GM13976 (cell line): Measurements from ENCODE around the gene GLIPR2.
"Not testable (repeated sequence)": the region's sequence is repeated elsewhere in the genome, so short reads cannot be mapped to it uniquely, and the experiment has no call there.

ENCODE experiments used
- DNase-seq: peaks from one replicate; pipeline ENCODE4 v3.0.0; 2012; ENCODE audit warnings: low spot score
- in situ Hi-C: fragments of 300-500 bp; cut with MboI; formaldehyde crosslinking; loops from one replicate; pipeline ENCODE4 v1.12.0; 2022; ENCODE audit warnings: low sequenced_read_pairs, mixed read lengths, inconsistent platforms; ENCODE audit not compliant: unreplicated experiment
- TF ChIP-seq, protein P1 (sequence below): IDR thresholded peaks from 2 replicates; pipeline ENCODE4 v1.5.1; 2012; ENCODE audit warnings: borderline replicate concordance, mild to moderate bottlenecking; ENCODE audit not compliant: insufficient read depth; ENCODE audit errors: extremely low read depth, missing control alignments, control extremely low read depth

Gene GLIPR2

DNA sequence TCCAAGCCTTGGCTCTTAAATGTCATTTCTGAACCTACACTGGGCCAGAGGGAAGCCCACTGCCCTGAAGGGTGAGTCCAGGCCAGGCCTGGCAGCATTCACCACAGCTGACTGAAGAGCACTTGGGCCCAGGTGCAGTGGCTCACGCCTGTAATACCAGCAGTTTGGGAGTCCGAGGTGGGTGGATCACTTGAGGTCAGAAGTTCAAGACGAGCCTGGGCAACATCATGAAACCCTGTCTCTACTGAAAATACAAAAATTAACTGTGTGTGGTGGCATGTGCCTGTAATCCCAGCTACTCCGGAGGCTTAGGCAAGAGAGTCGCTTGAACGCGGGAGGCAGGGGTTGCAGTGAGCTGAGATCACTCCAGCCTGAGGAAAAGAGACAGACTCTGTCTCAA lies 37.7 kb downstream of the GLIPR2 start:
- TF ChIP-seq, protein P1, sequence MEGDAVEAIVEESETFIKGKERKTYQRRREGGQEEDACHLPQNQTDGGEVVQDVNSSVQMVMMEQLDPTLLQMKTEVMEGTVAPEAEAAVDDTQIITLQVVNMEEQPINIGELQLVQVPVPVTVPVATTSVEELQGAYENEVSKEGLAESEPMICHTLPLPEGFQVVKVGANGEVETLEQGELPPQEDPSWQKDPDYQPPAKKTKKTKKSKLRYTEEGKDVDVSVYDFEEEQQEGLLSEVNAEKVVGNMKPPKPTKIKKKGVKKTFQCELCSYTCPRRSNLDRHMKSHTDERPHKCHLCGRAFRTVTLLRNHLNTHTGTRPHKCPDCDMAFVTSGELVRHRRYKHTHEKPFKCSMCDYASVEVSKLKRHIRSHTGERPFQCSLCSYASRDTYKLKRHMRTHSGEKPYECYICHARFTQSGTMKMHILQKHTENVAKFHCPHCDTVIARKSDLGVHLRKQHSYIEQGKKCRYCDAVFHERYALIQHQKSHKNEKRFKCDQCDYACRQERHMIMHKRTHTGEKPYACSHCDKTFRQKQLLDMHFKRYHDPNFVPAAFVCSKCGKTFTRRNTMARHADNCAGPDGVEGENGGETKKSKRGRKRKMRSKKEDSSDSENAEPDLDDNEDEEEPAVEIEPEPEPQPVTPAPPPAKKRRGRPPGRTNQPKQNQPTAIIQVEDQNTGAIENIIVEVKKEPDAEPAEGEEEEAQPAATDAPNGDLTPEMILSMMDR: no peak
- DNase-seq: no peak
- in situ Hi-C loops: no loop called here

DNA sequence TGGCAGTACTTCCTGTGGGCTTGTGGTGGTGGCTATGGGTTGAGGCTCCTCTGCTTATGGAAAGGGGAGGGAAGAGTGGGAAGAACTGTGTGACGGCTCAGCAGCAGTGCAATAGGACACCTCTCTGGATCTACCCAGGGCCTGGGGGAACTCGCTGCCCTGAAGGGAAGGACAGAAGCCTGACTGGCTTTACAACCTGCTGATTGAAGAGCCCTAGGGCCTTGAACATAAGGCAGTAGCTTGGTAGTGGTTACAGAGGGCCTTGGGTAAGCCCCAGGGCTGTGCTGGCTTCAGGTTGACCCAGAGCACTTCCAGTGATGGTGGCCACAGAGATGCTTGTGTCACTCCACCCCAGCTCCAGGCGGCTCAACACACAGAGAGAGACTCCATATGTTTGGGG lies 38.2 kb downstream of the GLIPR2 start:
- in situ Hi-C loops: no loop called here

DNA sequence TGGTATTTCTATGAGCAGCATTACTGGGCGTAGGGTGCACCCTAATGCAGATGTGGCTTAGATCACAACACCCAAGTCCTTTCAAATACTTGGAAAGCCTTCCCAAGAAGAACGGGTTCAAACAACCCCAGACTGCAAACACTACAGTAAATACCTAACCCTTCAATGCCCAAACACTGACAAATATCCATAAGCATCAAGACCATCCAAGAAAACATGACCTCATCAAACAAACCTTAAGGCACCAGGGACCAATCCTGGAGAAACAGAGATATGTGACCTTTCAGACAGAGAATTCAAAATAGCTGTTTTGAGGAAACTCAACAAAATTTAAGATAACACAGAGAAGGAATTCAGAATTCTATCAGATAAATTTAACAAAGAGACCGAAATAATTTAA lies 38.7 kb downstream of the GLIPR2 start:
- in situ Hi-C loops: not testable (repeated sequence)

More for the DNA sequence above, 38.2 kb downstream of the GLIPR2 start:
- no peak for DNase-seq
- TF ChIP-seq, protein P1: no peak

DNA sequence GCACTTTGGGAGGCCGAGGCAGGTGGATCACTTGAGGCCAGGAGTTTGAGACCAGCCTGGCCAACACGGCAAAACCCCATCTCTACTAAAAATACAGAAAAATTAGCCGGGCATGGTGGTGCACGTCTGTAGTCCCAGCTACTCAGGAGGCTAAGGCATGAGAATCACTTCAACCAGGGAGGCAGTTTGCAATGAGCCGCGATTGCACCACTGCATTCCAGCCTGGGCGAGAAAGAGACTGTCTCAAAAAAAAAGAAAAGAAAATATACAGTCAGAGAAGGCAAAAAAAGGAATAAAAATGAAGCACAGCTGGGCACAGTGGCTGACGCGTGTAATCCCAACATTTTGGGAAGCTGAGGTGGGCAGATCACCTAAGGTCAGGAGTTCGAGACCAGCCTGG lies 40.0 kb downstream of the GLIPR2 start:
- in situ Hi-C loops, DNase-seq: not testable (repeated sequence)

More for the DNA sequence above, 38.7 kb downstream of the GLIPR2 start:
- not testable (repeated sequence) for DNase-seq

DNA sequence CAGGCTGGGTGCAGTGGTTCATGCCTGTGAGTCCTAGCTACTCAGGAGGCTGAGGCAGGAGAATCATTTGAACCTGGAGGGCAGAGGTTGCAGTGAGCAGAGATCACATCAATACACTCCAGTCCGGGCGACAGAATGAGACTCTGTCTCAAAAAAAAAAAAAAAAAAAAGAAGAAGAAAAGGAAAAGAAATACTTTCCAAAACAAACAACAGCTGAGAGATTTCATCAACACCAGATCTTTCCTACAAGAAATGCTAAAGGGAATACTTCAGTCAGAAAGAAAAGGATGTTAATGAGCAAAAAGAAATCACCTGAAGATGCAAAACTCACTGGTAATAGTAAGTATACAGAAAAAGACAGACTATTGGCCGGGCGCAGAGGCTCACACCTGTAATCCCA lies 41.0 kb downstream of the GLIPR2 start:
- no peak for DNase-seq
- TF ChIP-seq, protein P1: no peak
- in situ Hi-C loops: no loop called here

DNA sequence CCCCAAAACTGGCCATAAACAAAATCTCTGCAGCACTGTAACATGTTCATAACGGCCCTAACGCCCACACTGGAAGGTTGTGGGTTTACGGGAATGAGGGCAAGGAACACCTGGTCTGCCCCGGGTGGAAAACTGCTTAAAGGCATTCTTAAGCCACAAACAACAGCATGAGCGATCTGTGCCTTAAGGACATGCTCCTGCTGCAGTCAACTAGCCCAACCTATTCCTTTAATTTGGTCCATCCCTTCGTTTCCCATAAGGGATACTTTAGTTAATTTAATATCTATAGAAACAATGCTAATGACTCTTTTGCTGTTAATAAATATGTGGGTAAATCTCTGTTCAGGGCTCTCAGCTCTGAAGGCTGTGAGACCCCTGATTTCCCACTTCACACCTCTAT lies 43.7 kb downstream of the GLIPR2 start:
- in situ Hi-C loops, DNase-seq: not testable (repeated sequence)

DNA sequence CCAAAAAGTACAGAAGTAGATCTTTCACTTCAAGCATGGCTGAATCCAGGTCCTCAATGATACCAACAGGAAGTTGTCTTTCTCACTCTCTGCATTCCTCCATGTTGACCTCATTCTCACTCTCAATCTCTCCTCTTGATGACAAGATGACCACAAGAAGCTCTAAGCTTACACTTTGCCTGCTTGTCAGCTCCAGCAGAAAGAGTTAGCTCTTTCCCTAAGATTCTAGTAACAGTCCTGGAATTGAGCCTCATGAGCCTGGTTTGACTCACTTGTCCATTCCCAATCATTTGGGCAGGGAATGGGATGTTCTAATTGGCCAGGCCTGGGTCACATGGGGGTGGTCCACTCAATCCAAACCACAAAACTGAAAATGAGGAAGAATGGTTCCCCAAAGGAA lies 50.9 kb downstream of the GLIPR2 start:
- peak; percentile 43 for DNase-seq
- in situ Hi-C loops: no loop called here
- TF ChIP-seq, protein P1: no peak

DNA sequence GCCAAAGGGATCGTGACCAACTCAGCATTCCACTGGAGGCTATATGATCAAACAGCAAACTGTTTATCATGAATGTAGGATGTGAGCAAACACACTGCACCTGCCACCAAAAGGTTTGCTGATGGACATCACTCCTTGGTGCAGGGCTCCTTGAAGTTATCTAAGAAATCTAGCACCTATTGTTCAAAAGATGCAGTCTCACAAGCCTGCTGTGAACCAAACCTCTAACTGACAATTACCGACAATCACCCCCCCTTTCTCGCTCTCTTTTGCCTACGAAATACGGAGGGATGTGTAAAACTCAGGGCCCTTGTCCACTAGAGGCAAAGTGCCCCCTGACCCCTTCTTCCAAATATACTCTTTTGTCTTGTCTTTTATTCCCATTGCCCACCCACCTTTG lies 51.7 kb downstream of the GLIPR2 start:
- TF ChIP-seq, protein P1: no peak
- in situ Hi-C loops: no loop called here
- DNase-seq: no peak
